Measurements from ENCODE around the gene AFF4. TPM values are rescaled to one million over a fixed set of nuclear protein-coding genes. Genes with fewer than 3 reads are reported as not detected.

AFF4 gene
- polyA plus RNA-seq, 1 donor from 2014 or later: 60.6 TPM

- Histone ChIP-seq H3K4me3 (ENCODE audit: low read length) (no peak overlapping the region), H3K9me2 (ENCODE audit: insufficient read depth, low read length) (no peaks in the 10 kb centered on the region), H3K9me3 (ENCODE audit: low read length) (no peaks in the 10 kb centered on the region), H3K4me2 (ENCODE audit: low read length) (no peak overlapping the region), H3K79me2 (replicated peaks; ENCODE audit: insufficient read depth, low read length) (no peaks in the 10 kb centered on the region), H2AFZ (ENCODE audit: low read depth, low read length) (no peak overlapping the region), H3K9ac (ENCODE audit: low read length) (no peak overlapping the region), H3K36me3 (ENCODE audit: insufficient read depth, low read length) (no peaks in the 10 kb centered on the region), H3F3A (ENCODE audit: insufficient read depth, low read length, poor library complexity, severe bottlenecking) (no peaks in the 10 kb centered on the region), H4K20me1 (ENCODE audit: insufficient read depth) (no peaks in the 10 kb centered on the region), H3K27me3 (ENCODE audit: insufficient read depth, low read depth, low read length) (no peaks in the 10 kb centered on the region), H3K27ac (ENCODE audit: low read length) (no peak overlapping the region)
- TF ChIP-seq, protein P1, sequence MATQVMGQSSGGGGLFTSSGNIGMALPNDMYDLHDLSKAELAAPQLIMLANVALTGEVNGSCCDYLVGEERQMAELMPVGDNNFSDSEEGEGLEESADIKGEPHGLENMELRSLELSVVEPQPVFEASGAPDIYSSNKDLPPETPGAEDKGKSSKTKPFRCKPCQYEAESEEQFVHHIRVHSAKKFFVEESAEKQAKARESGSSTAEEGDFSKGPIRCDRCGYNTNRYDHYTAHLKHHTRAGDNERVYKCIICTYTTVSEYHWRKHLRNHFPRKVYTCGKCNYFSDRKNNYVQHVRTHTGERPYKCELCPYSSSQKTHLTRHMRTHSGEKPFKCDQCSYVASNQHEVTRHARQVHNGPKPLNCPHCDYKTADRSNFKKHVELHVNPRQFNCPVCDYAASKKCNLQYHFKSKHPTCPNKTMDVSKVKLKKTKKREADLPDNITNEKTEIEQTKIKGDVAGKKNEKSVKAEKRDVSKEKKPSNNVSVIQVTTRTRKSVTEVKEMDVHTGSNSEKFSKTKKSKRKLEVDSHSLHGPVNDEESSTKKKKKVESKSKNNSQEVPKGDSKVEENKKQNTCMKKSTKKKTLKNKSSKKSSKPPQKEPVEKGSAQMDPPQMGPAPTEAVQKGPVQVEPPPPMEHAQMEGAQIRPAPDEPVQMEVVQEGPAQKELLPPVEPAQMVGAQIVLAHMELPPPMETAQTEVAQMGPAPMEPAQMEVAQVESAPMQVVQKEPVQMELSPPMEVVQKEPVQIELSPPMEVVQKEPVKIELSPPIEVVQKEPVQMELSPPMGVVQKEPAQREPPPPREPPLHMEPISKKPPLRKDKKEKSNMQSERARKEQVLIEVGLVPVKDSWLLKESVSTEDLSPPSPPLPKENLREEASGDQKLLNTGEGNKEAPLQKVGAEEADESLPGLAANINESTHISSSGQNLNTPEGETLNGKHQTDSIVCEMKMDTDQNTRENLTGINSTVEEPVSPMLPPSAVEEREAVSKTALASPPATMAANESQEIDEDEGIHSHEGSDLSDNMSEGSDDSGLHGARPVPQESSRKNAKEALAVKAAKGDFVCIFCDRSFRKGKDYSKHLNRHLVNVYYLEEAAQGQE (IDR thresholded peaks at IDR 0.05; ENCODE audit: borderline replicate concordance): no peak
- TF ChIP-seq, protein P2, sequence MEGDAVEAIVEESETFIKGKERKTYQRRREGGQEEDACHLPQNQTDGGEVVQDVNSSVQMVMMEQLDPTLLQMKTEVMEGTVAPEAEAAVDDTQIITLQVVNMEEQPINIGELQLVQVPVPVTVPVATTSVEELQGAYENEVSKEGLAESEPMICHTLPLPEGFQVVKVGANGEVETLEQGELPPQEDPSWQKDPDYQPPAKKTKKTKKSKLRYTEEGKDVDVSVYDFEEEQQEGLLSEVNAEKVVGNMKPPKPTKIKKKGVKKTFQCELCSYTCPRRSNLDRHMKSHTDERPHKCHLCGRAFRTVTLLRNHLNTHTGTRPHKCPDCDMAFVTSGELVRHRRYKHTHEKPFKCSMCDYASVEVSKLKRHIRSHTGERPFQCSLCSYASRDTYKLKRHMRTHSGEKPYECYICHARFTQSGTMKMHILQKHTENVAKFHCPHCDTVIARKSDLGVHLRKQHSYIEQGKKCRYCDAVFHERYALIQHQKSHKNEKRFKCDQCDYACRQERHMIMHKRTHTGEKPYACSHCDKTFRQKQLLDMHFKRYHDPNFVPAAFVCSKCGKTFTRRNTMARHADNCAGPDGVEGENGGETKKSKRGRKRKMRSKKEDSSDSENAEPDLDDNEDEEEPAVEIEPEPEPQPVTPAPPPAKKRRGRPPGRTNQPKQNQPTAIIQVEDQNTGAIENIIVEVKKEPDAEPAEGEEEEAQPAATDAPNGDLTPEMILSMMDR (IDR thresholded peaks at IDR 0.05; ENCODE audit: poor library complexity, severe bottlenecking): no peak
- TF ChIP-seq TAF1 (IDR thresholded peaks at IDR 0.05; ENCODE audit: low read depth) (no peak), RAD21 (conservative IDR thresholded peaks at IDR 0.05) (no peak), SMC3 (conservative IDR thresholded peaks at IDR 0.05; ENCODE audit: poor library complexity) (no peak), MXI1 (conservative IDR thresholded peaks at IDR 0.05; ENCODE audit: poor library complexity, severe bottlenecking) (no peak), POLR2AphosphoS5 (IDR thresholded peaks at IDR 0.05) (no peak), EZH2 (IDR thresholded peaks at IDR 0.05; ENCODE audit: borderline replicate concordance, insufficient read depth, low read length, poor library complexity, severe bottlenecking) (no peak), EP300 (conservative IDR thresholded peaks at IDR 0.05; ENCODE audit: poor library complexity, severe bottlenecking) (no peak)
These were observed 43.2 kb upstream of the AFF4 start for GRCh38 chr5:133006653-133007052.

DNA sequence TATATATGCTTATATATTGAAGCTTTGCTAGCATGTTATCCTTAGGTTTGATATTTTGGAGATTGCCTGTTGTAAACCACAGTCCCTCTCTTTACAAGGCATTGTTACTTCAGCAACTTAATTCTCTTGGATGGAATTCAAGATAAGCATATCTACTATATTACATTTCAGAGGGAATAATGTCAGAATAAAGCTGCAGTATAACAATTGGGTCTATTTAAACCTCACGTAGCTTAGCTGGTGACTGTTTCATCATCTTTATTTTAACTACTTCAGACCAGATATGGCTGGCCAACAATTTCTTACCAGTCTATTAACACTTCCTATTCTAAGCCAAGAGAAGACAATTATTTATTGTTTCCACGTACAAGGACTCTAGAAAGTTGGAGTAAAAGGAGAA, 35.8 kb upstream of the AFF4 start:
- no peaks in the 10 kb centered on the region for H3K79me2 ChIP-seq (replicated peaks; ENCODE audit: insufficient read depth, low read length)
- H3K27me3 ChIP-seq (ENCODE audit: insufficient read depth, low read depth, low read length): no peaks in the 10 kb centered on the region
- H3K9ac ChIP-seq (ENCODE audit: low read length): no peak overlapping the region
- no peaks in the 10 kb centered on the region for H3K9me3 ChIP-seq (ENCODE audit: low read length)
- TF ChIP-seq, protein P2 (IDR thresholded peaks at IDR 0.05; ENCODE audit: poor library complexity, severe bottlenecking): no peak
- TF ChIP-seq RAD21 (conservative IDR thresholded peaks at IDR 0.05): no peak
- TF ChIP-seq, protein P1 (IDR thresholded peaks at IDR 0.05; ENCODE audit: borderline replicate concordance): no peak
- TF ChIP-seq POLR2AphosphoS5 (IDR thresholded peaks at IDR 0.05): no peak
- H3F3A ChIP-seq (ENCODE audit: insufficient read depth, low read length, poor library complexity, severe bottlenecking): no peaks in the 10 kb centered on the region
- no peak overlapping the region for H3K27ac ChIP-seq (ENCODE audit: low read length)
- H2AFZ ChIP-seq (ENCODE audit: low read depth, low read length): no peak overlapping the region
- H3K4me2 ChIP-seq (ENCODE audit: low read length): no peak overlapping the region
- H3K36me3 ChIP-seq (ENCODE audit: insufficient read depth, low read length): no peaks in the 10 kb centered on the region
- H3K4me3 ChIP-seq (ENCODE audit: low read length): no peak overlapping the region
- H4K20me1 ChIP-seq (ENCODE audit: insufficient read depth): no peaks in the 10 kb centered on the region
- no peaks in the 10 kb centered on the region for H3K9me2 ChIP-seq (ENCODE audit: insufficient read depth, low read length)

Data from neural cell (in vitro differentiated cells).